GM23248 (cell line): Measurements from ENCODE around the gene CFAP57.

Source experiments
- EZH2 ChIP-seq: fragments of 200-600 bp; sonication (generic); IDR thresholded peaks from 2 replicates; pipeline ENCODE4 v1.6.1; 2018; ENCODE audit warnings: antibody characterized with exemption, mild to moderate bottlenecking; ENCODE audit not compliant: insufficient read depth, poor library complexity, severe bottlenecking
- EZH2phosphoT487 ChIP-seq: fragments of 200-600 bp; sonication (generic); IDR thresholded peaks from 2 replicates; pipeline ENCODE4 v1.6.1; 2018; ENCODE audit warnings: antibody characterized with exemption, moderate library complexity, mild to moderate bottlenecking, low read depth; ENCODE audit not compliant: insufficient read depth

DNA sequence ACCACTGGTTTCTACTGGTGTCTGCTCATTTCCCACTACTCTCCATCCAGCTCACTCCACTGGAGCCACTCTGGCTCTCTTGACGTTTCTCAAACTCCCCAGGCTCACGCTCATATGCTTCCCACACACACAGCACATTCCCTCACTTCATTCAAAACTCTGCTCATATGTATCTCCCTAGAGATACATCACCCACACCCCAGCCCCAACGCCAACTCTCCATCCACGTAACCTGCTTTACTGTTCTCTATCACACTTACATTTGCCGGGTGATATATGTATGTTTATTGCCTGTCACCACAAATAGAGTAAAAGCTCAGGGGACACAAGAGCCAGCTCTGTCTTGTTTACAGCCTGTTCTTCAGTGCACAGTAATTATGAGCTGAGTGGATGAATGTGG lies 22.2 kb upstream of the CFAP57 start:
- TF ChIP-seq EZH2 (no peak), EZH2phosphoT487 (no peak)
